Testis (tissue), 2 donors: ENCODE measurements around the gene OCA2.

Experiments
- CTCF ChIP-seq, 3 experiments: fragments of 450-650 bp in 2 of 3; fragments of 200-600 bp in 1 of 3; sonication (generic) in 1 of 3; IDR thresholded peaks; one replicate each; pipeline ENCODE4 v1.5.1; 2016 to 2019; ENCODE audit warnings: antibody characterized with exemption in 3 of 3, mild to moderate bottlenecking in 2 of 3, moderate library complexity in 1 of 3
- POLR2A ChIP-seq: fragments of 450-650 bp; IDR thresholded peaks from one replicate; pipeline ENCODE4 v1.6.1; 2017; ENCODE audit warnings: antibody characterized with exemption, mild to moderate bottlenecking, moderate library complexity

GRCh38 chr15:27851858-27852210 is 247.3 kb downstream of the OCA2 start:
- TF ChIP-seq CTCF (IDR thresholded peaks at IDR 0.05) (no peak), POLR2A (no peak)
